IPS DF 19.7 (cell line): ENCODE measurements around the gene DHX35.

ENCODE experiments used
- DNase-seq: peaks from one replicate; pipeline ENCODE4 v3.0.0-alpha.2; 2013; ENCODE audit warnings: low read depth, low spot score

The DHX35 gene, protein sequence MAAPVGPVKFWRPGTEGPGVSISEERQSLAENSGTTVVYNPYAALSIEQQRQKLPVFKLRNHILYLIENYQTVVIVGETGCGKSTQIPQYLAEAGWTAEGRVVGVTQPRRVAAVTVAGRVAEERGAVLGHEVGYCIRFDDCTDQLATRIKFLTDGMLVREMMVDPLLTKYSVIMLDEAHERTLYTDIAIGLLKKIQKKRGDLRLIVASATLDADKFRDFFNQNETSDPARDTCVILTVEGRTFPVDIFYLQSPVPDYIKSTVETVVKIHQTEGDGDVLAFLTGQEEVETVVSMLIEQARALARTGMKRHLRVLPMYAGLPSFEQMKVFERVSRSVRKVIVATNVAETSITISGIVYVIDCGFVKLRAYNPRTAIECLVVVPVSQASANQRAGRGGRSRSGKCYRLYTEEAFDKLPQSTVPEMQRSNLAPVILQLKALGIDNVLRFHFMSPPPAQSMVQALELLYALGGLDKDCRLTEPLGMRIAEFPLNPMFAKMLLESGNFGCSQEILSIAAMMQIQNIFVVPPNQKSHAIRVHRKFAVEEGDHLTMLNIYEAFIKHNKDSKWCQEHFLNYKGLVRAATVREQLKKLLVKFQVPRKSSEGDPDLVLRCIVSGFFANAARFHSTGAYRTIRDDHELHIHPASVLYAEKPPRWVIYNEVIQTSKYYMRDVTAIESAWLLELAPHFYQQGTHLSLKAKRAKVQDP

DNA sequence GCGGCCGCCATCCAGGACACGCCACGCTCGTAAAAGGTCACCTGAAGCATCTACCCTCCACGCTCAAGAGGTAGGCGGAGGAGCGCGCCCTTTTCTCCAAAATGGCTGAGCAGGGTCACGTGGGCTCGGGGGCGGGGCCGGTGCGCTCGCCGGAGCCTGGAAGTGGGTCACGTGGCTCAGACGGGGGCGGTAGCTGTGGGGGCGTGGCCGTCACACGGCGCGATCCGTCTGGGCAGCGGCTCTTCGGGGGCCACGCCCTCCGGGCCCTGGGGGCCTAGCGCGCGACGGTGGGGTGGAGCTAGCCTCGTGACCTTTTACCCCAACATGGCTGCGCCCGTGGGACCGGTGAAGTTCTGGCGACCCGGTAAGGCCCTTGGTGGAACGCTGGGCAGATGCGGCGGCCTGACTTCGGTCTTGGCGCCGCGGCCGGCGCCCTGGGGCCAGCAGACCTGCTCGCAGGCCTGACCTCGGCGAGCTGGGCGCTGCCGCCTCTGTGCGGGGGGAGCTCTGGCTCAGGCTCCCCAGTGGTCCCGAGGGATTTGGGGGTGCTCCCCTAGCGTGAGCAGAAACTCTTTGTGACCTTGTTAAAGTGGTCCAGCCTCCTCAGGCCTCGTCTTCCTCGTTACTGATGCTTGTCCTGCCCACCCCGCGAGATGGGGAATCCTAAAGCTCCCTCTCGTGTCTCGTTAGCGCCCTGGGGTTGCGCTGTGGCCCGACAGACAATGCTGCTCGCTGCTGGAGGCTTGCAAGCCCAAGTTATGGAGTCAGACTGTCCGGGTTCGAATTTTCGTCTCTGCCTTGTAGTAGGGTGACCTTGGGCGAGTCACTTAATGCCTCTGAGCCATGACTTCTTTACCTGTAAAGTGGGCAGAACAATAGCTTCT is at the start of gene DHX35:
DHX35 (plus strand) TSS at position 301 of the 884 bp plus-strand sequence; CDS start at position 325, 24 bp downstream.
- DNase-seq = peak; percentile 68

DNA sequence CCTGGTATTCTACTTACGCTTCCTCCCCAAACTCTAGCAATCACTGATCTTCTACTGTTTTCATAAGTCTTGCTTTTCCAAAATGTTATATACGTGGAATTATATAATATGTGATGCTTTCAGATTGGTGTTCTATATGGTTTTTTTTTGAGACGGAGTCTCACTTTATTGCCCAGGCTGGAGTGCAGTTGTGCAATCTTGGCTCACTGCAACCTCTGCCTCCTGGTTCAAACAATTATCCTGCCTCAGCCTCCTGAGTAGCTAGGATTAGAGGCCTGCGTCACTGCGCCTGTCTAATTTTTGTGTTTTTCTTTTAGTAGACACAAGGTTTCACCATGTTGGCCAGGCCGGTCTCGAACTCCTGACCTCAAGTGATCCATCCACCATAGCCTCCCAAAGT is 46.8 kb upstream of the DHX35 start:
- DNase-seq = no peak

DNA sequence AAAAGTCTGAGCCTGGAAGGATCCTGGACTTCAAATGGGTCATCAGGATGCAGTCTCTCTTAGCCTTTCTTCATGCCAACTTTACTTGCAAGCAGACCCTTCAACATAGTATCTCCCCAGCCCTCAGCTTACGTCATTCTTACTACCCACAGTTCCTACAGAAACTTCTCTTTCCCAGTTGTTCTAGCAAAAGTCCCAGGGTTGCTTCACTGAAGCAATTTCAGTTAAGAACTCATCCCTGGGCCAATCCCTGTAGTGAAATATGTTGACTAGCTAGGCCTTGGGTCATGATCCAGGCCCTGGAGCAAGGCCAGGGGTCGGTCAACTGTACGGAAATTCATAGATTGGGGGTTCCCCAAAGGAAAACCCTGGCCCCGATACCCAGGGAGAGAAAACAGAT is 44.5 kb upstream of the DHX35 start:
- DNase-seq = no peak

DNA sequence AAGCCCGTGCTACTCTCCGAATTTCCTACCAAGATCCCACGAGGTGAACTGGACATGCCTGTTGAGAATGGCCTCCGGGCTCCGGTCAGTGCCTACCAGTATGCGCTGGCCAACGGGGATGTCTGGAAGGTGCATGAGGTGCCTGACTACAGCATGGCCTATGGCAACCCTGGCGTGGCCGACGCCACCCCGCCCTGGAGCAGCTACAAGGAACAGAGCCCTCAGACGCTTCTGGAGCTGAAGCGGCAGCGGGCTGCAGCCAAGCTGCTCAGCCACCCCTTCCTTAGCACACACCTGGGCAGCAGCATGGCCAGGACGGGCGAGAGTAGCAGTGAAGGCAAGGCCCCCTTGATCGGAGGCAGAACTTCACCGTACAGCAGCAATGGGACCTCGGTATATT is 44.0 kb upstream of the DHX35 start:
- DNase-seq = no peak

DNA sequence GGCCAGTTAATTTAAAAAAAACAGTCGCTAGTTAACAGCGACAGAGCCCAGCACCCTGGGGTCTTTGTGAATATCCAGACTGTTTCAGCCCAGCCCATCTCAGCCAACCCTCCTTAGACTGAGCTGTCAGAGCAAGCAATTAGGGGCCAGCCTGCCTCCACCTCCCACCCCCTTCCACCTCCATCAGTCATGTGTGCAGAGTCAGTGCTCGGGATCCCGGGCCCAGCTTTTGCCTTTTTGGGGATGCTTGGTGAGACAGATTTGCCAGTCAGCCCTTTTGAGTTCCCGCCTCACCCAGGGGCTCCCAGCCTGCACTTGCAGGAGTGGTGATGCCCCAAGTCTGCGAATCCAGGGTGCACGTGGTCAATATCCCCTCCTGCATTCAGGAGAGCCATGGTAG is 42.5 kb upstream of the DHX35 start:
- no peak for DNase-seq

DNA sequence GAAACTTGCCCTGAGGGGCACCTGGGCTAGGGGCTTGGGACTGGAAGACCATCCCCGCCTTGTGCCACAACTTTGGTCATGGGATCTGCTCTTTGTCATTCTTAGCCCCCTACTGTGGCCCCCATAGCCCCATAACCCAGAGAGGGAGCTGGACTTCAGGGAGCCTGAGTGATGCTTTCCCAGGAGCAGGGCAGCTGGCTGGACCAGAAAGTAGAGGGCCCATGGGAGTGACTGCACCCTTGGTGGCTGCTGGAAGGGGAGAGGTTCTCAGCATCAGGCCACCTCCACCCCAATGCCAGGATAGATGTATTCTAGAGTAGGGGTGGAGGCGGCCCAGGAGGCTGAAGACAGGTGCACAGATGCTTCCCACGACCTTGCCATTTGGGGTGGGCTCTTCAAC is 41.7 kb upstream of the DHX35 start:
- DNase-seq = no peak

DNA sequence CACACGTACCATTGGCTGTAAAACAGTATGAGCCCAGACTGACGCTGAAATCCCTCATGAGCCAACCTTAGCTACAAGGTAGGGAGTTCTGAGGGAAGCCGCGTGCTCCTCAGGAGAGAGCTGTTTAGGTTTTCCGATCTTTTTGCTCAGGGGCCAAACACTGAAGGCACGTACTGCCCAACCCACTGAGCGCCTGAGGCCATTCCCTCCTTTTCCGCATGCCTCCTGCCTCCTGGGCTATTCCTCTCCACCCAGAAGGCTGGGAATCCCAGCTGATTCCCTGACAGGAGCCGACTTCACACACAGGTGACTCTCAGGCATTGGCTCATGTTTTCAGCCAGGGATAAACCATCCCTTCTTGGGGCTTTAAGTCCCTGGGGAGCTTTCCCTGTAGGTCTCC is 41.3 kb upstream of the DHX35 start:
- no peak for DNase-seq

DNA sequence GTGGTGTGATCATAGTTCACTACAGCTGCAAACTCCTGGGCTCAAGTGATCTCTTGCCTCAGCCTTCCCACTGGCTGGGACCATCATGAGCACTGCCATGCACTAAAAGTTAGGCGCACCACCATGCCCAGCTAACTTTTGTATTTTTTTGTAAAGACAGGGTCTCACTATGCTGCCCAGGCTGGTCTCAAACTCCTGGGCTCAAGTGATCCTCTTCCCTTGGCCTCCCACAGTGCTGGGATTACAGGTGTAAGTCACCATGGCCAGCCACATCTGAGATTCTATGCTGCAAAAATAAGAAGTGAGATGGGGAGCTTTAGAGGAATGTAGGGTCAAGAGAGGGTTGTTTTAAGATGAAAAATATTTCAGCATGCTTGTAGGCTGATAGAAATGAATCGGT is 37.4 kb upstream of the DHX35 start:
- no peak for DNase-seq

DNA sequence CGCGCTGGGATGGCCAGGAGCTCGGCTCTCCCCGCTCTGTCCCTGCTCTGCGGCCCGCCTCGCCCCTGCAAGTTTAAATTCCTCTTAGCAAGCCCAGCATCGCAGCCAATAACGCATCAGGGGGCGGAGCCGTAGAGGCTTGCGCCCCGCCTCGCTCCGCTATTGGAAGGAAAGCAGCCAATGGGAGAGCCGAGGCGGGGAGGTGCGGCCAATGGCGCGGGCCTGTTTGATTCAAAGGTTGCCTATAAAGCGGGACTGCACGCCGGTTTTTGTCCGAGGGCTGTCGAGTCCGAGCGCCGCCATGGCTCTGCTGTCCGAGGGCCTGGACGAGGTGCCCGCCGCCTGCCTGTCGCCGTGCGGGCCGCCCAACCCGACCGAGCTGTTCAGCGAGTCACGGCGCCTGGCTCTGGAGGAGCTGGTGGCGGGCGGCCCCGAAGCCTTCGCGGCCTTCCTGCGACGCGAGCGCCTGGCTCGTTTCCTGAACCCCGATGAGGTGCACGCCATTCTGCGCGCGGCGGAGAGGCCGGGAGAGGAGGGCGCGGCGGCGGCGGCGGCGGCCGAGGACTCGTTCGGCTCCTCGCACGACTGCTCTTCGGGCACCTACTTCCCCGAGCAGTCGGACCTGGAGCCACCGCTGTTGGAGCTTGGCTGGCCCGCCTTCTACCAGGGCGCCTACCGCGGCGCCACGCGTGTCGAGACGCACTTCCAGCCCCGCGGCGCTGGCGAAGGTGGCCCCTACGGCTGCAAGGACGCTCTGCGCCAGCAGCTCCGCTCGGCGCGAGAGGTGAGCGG is 35.8 kb upstream of the DHX35 start, which contains the start of gene FAM83D:
FAM83D (plus strand) TSS at position 276 of the 792 bp plus-strand sequence; CDS start at position 302, 26 bp downstream.
- peak; percentile 91 for DNase-seq

DNA sequence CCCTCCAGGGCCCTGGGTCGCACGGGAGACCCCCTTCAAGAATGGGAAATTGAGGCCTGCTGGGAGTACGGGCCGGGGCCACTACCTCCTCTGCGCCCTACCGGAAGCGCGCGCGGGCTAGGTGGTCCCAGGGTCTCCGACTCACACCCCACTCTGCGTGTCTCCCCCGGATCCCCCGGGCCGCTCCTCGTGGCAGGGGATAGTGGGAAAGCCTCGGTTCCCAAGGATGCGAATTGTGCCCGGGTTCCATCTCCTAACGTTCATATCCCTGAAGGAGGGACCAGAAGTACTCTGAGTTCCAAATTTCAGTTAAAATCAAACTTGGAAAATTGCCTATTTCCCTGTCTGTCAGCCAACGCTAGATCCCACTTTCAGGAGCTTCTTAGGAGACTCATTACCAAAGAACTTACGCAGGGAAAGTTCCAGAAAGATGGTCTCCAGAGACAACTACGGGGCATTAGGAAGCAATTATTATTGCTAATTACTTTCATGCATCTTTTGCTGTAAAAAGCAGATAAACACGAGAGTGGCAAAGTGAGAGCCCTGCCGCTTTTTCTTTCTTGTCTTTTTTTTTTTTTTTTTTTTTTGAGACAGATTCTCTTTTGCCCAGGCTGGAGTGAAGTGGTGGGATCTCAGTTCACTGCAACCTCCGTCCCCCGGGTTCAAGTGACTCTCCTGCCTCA is 35.1 kb upstream of the DHX35 start:
- DNase-seq = no peak

DNA sequence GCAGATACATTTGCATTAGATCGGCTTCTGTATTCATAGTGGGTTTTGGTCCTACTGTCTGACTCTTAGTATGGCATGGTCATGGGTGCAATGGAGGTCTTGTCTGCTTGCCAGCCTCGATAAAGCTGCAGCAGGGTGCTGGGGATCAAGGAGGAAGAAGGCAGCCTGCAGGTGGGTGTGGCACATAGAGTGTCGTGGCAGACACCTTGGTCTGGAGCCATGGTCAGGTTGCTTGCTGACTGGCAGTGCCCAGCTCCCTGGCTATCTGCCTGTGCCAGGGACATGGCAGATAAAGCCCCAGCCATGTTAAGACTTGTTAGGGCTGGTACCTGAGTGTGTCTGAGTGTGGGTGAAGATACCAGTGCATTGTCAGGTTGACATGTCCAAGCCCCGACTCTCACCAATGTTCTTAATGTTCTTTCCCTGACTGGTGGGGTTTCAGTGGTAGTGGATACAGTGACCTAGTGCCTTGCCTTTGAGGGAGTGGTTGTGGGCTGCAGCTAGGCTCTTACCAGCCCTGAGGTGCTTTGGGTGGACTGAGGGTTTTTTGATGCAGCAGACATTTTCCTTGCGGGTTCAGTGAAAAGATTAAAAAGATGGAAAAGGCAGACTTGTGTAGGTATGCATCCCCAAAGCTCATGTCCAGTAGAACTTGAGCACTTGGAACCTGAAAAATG is 34.1 kb upstream of the DHX35 start:
- no peak for DNase-seq

DNA sequence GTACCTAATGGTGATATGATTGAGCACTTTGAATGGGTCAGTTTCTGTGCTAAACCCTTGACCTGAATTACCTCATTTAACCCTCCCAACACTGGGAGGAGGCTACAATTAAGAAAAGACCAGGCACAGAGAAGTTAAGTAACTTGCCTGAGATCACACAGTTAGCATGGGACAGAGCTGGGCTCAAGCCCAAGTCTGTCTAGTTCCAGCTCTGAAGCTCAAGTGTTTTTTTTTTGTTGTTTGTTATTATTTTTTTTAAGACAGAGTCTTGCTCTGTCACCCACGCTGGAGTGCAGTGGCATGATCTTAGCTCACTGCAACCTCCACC is 31.9 kb upstream of the DHX35 start:
- no peak for DNase-seq

DNA sequence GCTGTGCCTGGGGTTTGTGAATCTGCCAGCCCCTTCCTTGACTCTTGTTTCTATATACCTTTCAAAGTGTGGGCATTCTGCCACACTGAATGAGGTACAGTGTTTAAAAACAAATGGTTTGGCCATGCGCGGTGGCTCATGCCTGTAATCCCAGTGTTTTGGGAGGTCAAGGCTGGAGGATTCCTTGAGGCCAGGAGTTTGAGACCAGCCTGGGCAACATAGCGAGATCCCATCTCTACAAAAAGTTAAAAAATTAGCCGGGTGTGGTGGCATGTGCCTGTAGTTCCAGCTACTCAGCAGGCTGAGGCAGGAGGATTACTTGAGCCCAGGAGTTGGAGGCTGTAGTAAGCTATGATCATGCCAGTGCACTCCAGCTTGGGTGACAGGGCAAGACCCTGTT is 30.2 kb upstream of the DHX35 start:
- no peak for DNase-seq

DNA sequence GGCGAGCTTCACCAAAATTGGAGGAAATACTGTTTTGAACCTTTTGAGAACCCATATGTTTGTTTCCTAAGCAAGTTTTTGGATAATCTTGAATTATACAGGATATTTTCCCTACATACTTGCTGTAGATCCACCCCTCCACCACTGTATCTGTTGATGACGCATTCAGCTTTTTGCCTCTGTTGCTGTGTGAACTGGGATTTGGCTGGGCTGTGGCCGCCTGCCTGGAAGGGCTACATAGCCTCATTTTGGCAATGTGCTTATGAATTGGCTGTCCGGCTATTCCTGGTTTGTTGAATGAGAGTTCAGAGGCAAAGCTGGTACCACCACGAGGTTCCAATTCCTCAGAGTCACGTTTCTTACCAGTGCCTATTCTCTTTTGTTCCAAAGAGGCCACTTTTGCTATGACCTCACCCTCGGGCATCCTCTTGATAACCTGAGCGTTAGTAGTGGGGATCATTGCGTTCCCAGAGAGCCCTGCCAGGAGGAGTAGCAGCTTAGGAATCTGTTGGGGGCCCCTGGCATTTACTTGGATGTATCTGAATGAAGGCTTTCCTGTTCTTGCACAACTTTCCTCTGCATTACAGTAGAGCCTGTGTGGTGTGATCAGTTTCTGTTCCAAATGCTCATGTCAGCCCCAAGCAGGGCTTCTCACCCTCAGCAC is 29.6 kb upstream of the DHX35 start:
- DNase-seq = no peak

DNA sequence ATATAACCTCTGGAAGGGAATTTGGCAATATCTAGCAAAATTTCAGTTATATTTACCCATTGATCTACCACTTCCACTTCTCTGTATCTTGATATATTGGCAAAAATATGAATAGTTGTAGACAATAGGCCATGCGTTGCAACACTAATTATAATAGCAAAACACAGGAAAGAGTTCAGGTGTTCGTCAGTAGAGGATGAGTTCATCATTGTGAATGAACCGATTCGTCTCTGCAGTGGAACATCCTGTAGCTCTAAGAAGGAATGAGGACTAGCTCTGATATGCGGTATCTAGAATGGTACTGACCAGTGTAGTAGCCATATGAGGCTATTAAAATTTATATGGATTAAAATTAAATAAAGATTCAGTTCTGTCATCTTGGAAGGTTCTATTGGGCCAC is 27.6 kb upstream of the DHX35 start:
- DNase-seq = no peak

DNA sequence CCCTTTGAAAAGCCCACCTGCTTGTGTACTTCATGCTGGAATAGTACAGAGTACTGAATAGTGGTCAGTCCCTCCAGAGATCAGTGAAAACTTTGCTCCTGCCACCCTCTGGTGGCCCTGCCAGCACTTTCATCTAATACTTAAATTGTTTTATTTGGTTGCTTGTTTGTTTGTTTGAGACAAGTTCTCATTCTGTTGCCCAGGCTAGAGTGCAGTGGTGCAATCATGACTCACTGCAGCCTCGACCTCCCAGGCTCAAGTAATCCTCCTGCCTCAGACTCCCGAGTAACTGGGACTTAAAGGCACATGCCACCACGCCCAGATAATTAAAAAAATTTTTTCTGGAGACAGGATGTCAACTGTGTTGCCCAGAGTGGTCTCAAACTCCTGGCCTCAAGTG is 26.9 kb upstream of the DHX35 start:
- no peak for DNase-seq

DNA sequence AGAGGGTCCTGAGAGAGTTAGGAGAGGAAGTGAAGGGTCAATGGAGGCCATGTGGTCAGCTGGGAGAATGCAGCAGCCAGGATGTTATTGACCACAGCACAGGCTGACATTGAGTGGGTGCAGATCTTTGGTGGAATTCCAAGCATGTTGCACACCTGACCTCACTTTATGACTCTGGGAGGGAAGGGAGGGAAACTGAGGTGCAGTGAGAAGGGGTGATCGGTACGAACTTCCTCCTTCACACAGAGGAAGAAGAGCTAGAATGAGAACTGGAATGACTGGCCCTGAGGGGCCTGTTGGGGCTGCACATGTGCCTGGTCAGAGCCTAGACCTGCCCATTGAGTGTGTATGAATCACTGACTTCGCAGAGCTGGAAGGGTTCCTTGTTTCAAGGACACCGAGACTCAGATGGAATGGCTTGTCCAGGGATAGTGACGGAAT is 26.2 kb upstream of the DHX35 start:
- DNase-seq = no peak

DNA sequence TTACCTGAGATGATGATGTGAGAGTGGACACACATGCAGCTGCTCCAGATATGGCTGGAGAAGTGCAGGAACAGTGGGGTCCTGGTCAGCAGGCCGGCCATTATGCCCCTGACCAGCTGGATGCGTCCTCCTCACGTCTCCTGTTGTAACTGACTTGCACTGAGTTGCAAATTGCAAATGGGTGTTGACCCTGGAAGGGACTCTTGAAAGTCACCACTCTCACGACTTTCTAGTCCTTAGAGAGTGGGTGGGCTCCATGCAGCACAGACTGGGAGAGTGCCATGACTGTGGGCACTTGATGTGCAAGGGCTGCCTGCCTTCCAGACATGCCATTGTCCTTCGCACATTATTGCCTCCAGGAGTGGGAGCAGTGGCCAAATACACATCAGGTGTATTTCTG is 25.1 kb upstream of the DHX35 start:
- DNase-seq = no peak

DNA sequence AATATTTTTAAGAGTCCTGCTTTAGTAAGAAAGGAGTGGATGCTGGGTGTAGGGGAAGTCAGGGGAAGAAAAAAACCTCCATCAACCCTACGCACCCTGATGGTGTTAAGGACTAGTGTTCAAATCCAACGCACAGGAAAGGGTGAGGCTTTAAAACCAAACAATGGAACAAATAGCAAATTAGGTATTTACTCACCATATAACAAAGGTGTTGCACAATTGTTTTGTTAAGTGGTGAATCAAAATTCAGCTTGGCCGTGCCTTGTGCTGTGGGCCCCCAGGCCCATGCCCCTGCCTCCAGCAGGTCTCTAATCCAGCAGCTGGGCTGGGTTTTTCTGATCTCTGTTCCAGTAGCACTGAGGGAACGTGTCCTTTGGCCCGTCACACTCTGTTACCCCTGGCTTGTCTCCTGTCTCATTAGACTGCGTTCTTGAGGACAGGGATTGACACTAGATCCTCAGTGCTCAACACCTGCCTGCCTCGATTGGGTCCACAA is 24.1 kb upstream of the DHX35 start:
- no peak for DNase-seq
